NCI-H345 treated with DMSO at 0.1 percent for 48 hours (cell line): Measurements from ENCODE around the gene IREB2.

Source experiments
- DNase-seq: peaks from one replicate; lab custom pipeline; 2025; ENCODE audit not compliant: unreplicated experiment; lab: John Stamatoyannopoulos, UW

The IREB2 gene

GRCh38 chr15:78406016-78406585 lies 31.9 kb upstream of the IREB2 start:
- DNase-seq = no peak

GRCh38 chr15:78407608-78408354 lies 30.2 kb upstream of the IREB2 start:
- DNase-seq = no peak

- DNase-seq = no peak
Measured at GRCh38 chr15:78408355-78408640, 29.7 kb upstream of the IREB2 start.

- DNase-seq = no peak
Measured at GRCh38 chr15:78408961-78409360, 29.1 kb upstream of the IREB2 start.

- no peak for DNase-seq
Measured at GRCh38 chr15:78411061-78411460, 27.0 kb upstream of the IREB2 start.

- DNase-seq = no peak
Measured at GRCh38 chr15:78414621-78415250, 23.3 kb upstream of the IREB2 start.

- peak; percentile 63 for DNase-seq
Measured at GRCh38 chr15:78415284-78415683, 22.7 kb upstream of the IREB2 start.

GRCh38 chr15:78417754-78418630 lies 20.0 kb upstream of the IREB2 start:
- DNase-seq = no peak

GRCh38 chr15:78418686-78419085 lies 19.3 kb upstream of the IREB2 start:
- no peak for DNase-seq

GRCh38 chr15:78419367-78419766 lies 18.6 kb upstream of the IREB2 start:
- no peak for DNase-seq

GRCh38 chr15:78420220-78420619 lies 17.8 kb upstream of the IREB2 start:
- no peak for DNase-seq

- DNase-seq = no peak
Measured at GRCh38 chr15:78420766-78421165, 17.2 kb upstream of the IREB2 start.

GRCh38 chr15:78421238-78421965 lies 16.6 kb upstream of the IREB2 start:
- no peak for DNase-seq

GRCh38 chr15:78422571-78423340 lies 15.3 kb upstream of the IREB2 start:
- DNase-seq = peak; percentile 35

- no peak for DNase-seq
Measured at GRCh38 chr15:78424673-78425072, 13.3 kb upstream of the IREB2 start.

GRCh38 chr15:78425643-78426042 lies 12.4 kb upstream of the IREB2 start:
- no peak for DNase-seq

GRCh38 chr15:78426300-78426699 lies 11.7 kb upstream of the IREB2 start:
- DNase-seq = no peak

- DNase-seq = no peak
Measured at GRCh38 chr15:78427953-78428352, 10.1 kb upstream of the IREB2 start.

GRCh38 chr15:78429477-78429876 lies 8.5 kb upstream of the IREB2 start:
- peak; percentile 31 for DNase-seq

GRCh38 chr15:78431955-78432354 lies 6.1 kb upstream of the IREB2 start:
- DNase-seq = no peak
